Type B pancreatic cell (in vitro differentiated cells): ENCODE results near the gene PNLIPRP2. TPM values are rescaled to one million over a fixed set of nuclear protein-coding genes. Genes with fewer than 3 reads are reported as not detected.

Experiments
- DNase-seq: peaks from one replicate; pipeline ENCODE4 v3.0.0; 2021; ENCODE audit warnings: mixed read lengths; ENCODE audit not compliant: unreplicated experiment; ENCODE audit errors: extremely low spot score
- H3K27ac Mint-ChIP-seq: 2 replicates; pipeline ENCODE4 v1.8.0; 2021; ENCODE audit warnings: mild to moderate bottlenecking, mixed read lengths
- H3K27me3 Mint-ChIP-seq: 2 replicates; pipeline ENCODE4 v1.8.0; 2021; ENCODE audit warnings: mixed read lengths
- H3K36me3 Mint-ChIP-seq: 2 replicates; pipeline ENCODE4 v1.8.0; 2021; ENCODE audit warnings: mixed read lengths
- H3K4me1 Mint-ChIP-seq: one replicate; pipeline ENCODE4 v1.8.0; 2021; ENCODE audit warnings: mixed read lengths; ENCODE audit not compliant: unreplicated experiment
- H3K4me3 Mint-ChIP-seq: 2 replicates; pipeline ENCODE4 v1.8.0; 2021; ENCODE audit warnings: mild to moderate bottlenecking, mixed read lengths
- H3K9me3 Mint-ChIP-seq: 2 replicates; pipeline ENCODE4 v1.8.0; 2021; ENCODE audit warnings: mixed read lengths
- CTCF ChIP-seq: fragments of 200-600 bp; sonication (generic); conservative IDR thresholded peaks from 2 replicates; pipeline ENCODE4 v1.5.0; 2021; ENCODE audit warnings: antibody characterized with exemption, mild to moderate bottlenecking
- total RNA-seq: library from RNA; stranded (reverse); gene quantifications from 2 replicates; pipeline ENCODE4 v1.2.1, GENCODE V29; 2021; ENCODE audit warnings: low replicate concordance

PNLIPRP2 gene
- total RNA-seq, 1 donor from 2014 or later, result 1.2 TPM

GRCh38 chr10:116683821-116684220, 63.1 kb downstream of the PNLIPRP2 start:
- Mint-ChIP-seq H3K9me3 (no peaks in the 10 kb centered on the region), H3K27ac (no peak overlapping the region), H3K4me3 (no peak overlapping the region), H3K27me3 (no peaks in the 10 kb centered on the region), H3K36me3 (peaks cover 4% of the 10 kb centered on the region), H3K4me1 (no peaks in the 10 kb centered on the region)
- TF ChIP-seq CTCF, result no peak
- DNase-seq, result no peak

GRCh38 chr10:116684781-116685180, 64.0 kb downstream of the PNLIPRP2 start:
- TF ChIP-seq CTCF, result no peak
- Mint-ChIP-seq H3K27me3 (peaks cover 3% of the 10 kb centered on the region), H3K9me3 (no peaks in the 10 kb centered on the region), H3K27ac (no peak overlapping the region), H3K36me3 (peaks cover 4% of the 10 kb centered on the region), H3K4me1 (no peaks in the 10 kb centered on the region), H3K4me3 (no peak overlapping the region)
- no peak for DNase-seq

GRCh38 chr10:116685807-116686206, 65.1 kb downstream of the PNLIPRP2 start:
- H3K4me3 Mint-ChIP-seq, result no peak overlapping the region
- H3K9me3 Mint-ChIP-seq, result no peaks in the 10 kb centered on the region
- peaks cover 5% of the 10 kb centered on the region for H3K4me1 Mint-ChIP-seq
- peaks cover 4% of the 10 kb centered on the region for H3K36me3 Mint-ChIP-seq
- no peak overlapping the region for H3K27ac Mint-ChIP-seq
- peaks cover 3% of the 10 kb centered on the region for H3K27me3 Mint-ChIP-seq
- DNase-seq, result no peak
- TF ChIP-seq CTCF, result no peak

- no peak for TF ChIP-seq CTCF
- Mint-ChIP-seq H3K4me1 (peaks cover 9% of the 10 kb centered on the region), H3K27ac (no peak overlapping the region), H3K4me3 (no peak overlapping the region), H3K27me3 (peaks cover 3% of the 10 kb centered on the region), H3K36me3 (peaks cover 4% of the 10 kb centered on the region), H3K9me3 (no peaks in the 10 kb centered on the region)
- DNase-seq, result no peak
Observed at GRCh38 chr10:116686632-116687031, 65.9 kb downstream of the PNLIPRP2 start.

GRCh38 chr10:116687633-116688032, 66.9 kb downstream of the PNLIPRP2 start:
- Mint-ChIP-seq H3K27ac (no peak overlapping the region), H3K4me3 (no peak overlapping the region), H3K36me3 (peaks cover 4% of the 10 kb centered on the region), H3K27me3 (peaks cover 3% of the 10 kb centered on the region), H3K4me1 (peaks cover 9% of the 10 kb centered on the region), H3K9me3 (no peaks in the 10 kb centered on the region)
- DNase-seq, result no peak
- no peak for TF ChIP-seq CTCF

GRCh38 chr10:116688241-116688711, 67.5 kb downstream of the PNLIPRP2 start:
- TF ChIP-seq CTCF, result no peak
- DNase-seq, result no peak
- Mint-ChIP-seq H3K9me3 (no peaks in the 10 kb centered on the region), H3K27ac (no peak overlapping the region), H3K27me3 (peaks cover 3% of the 10 kb centered on the region), H3K4me3 (no peak overlapping the region), H3K4me1 (peaks cover 9% of the 10 kb centered on the region), H3K36me3 (peaks cover 4% of the 10 kb centered on the region)
